Transverse colon (tissue), 4 donors: ENCODE results near the gene RGS7. TPM values are rescaled to one million over a fixed set of nuclear protein-coding genes. Genes with fewer than 3 reads are reported as not detected.

Experiments
- DNase-seq: peaks from one replicate; pipeline ENCODE4 v3.0.0-alpha.2; 2019
- H3K27ac ChIP-seq, 4 donors: fragments of 200-600 bp; sonication (generic); 2 replicates each; pipeline ENCODE4 v1.5.1; 2016 to 2018; ENCODE audit warnings: inconsistent platforms in 4 of 4
- H3K27me3 ChIP-seq: fragments of 200-600 bp; sonication (generic); 2 replicates; pipeline ENCODE4 v1.5.1; 2017; ENCODE audit warnings: inconsistent platforms
- H3K36me3 ChIP-seq, 4 donors: fragments of 200-600 bp; sonication (generic); 2 replicates each; pipeline ENCODE4 v1.5.1; 2017 to 2019; ENCODE audit warnings: inconsistent platforms in 4 of 4
- H3K4me1 ChIP-seq, 4 donors: fragments of 200-600 bp; sonication (generic); 2 replicates each; pipeline ENCODE4 v1.5.1; 2017 to 2020; ENCODE audit warnings: inconsistent platforms in 4 of 4
- H3K4me3 ChIP-seq, 4 donors: fragments of 200-600 bp; sonication (generic); 1 replicate in 1 of 4; 2 replicates in 3 of 4; pipeline versions ENCODE4 v1.5.1 to v1.6.1; 2017 to 2019; ENCODE audit warnings: inconsistent platforms in 4 of 4
- H3K9me3 ChIP-seq, 2 donors: fragments of 200-600 bp; sonication (generic); 2 replicates each; pipeline ENCODE4 v1.5.1; 2017 to 2019; ENCODE audit warnings: inconsistent platforms in 2 of 2
- EP300 ChIP-seq: sonication (generic); formaldehyde crosslinking; IDR thresholded peaks from one replicate; pipeline ENCODE4 v1.6.1; 2017; ENCODE audit warnings: antibody characterized with exemption, low read depth
- POLR2A ChIP-seq: fragments of 450-650 bp; IDR thresholded peaks from one replicate; pipeline ENCODE4 v1.6.1; 2016; ENCODE audit warnings: antibody characterized with exemption, mild to moderate bottlenecking, moderate library complexity
- POLR2AphosphoS5 ChIP-seq, 3 donors: sonication (generic); formaldehyde crosslinking; IDR thresholded peaks; one replicate each; pipeline ENCODE4 v1.6.1; 2016; ENCODE audit warnings: antibody characterized with exemption in 3 of 3
- WGBS, 2 donors: methylation state at CpG; one replicate each; pipeline ENCODE4 v1.1.5; 2018; ENCODE audit warnings: low coverage in 1 of 2; 5-methylcytosine and 5-hydroxymethylcytosine counted together
- in situ Hi-C, 4 donors: fragments of 200-750 bp; cut with MboI; loops; one replicate each; pipeline versions ENCODE4 v1.15.0 to v1.15.1; 2017; ENCODE audit warnings: low sequenced_read_pairs in 3 of 4, low pct_ligation_motif_present in 1 of 4, low pct_unique_long_range_greater_than_20kb in 1 of 4
- intact Hi-C: fragments of 100-400 bp; cut with DNase I; formaldehyde crosslinking; loops from one replicate; pipeline ENCODE4 v1.15.1; 2023; ENCODE audit warnings: low total_unique reads
- total RNA-seq, 4 donors: library from RNA; depleted of rRNA; stranded (reverse); fragments of >200 nt; gene quantifications; one replicate each; pipeline ENCODE4 v1.1.0, GENCODE V29; 2016
- TF ChIP-seq, protein P1 (sequence below), 5 experiments: fragments of 200-600 bp in 3 of 5; fragments of 450-650 bp in 2 of 5; sonication (generic) in 3 of 5; IDR thresholded peaks; 1 replicate in 2 of 5; 2 replicates in 3 of 5; pipeline ENCODE4 v1.5.1; 2016 to 2017; ENCODE audit warnings: antibody characterized with exemption in 5 of 5, inconsistent platforms in 3 of 5, mild to moderate bottlenecking in 2 of 5, moderate library complexity in 1 of 5

The RGS7 gene
- total RNA-seq, 4 donors from 2014 or later, result 1.5 to 2.0 TPM; not detected in 2

DNA sequence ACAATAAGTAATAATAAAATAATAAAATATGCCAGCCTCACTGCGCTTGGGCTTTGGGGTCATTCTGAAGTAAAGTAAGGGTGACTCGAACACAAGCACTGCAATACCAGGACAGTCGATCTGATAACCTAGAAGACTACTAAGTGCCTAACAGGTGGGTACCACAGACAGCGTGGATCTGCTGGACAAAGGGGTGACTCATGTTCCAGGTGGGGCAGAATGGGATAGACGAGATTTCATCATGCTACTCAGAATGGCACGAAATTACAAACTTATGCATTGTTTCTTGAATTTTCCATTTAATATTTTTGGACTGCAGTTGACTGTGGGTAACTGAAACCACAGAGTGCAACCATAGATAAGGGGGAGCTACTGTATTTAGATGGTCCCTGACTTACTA is 523.9 kb downstream of the RGS7 start:
- H3K27me3 ChIP-seq, result no peaks in the 10 kb centered on the region
- in situ Hi-C loops (no loop called here), intact Hi-C loops (no loop called here)
- H3K27ac ChIP-seq, result no peak overlapping the region
- no peak overlapping the region for H3K4me3 ChIP-seq
- no peaks in the 10 kb centered on the region for H3K9me3 ChIP-seq
- H3K36me3 ChIP-seq, result no peaks in the 10 kb centered on the region
- DNase-seq, result no peak
- 85 to 92% methylated on average over 6 of the region's 6 CpGs for WGBS, 2 donors
- no peaks in the 10 kb centered on the region for H3K4me1 ChIP-seq
- no peak for TF ChIP-seq EP300
- TF ChIP-seq POLR2AphosphoS5 (IDR thresholded peaks at IDR 0.05), result no peak
- TF ChIP-seq POLR2A, result no peak
- TF ChIP-seq, protein P1, sequence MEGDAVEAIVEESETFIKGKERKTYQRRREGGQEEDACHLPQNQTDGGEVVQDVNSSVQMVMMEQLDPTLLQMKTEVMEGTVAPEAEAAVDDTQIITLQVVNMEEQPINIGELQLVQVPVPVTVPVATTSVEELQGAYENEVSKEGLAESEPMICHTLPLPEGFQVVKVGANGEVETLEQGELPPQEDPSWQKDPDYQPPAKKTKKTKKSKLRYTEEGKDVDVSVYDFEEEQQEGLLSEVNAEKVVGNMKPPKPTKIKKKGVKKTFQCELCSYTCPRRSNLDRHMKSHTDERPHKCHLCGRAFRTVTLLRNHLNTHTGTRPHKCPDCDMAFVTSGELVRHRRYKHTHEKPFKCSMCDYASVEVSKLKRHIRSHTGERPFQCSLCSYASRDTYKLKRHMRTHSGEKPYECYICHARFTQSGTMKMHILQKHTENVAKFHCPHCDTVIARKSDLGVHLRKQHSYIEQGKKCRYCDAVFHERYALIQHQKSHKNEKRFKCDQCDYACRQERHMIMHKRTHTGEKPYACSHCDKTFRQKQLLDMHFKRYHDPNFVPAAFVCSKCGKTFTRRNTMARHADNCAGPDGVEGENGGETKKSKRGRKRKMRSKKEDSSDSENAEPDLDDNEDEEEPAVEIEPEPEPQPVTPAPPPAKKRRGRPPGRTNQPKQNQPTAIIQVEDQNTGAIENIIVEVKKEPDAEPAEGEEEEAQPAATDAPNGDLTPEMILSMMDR (IDR thresholded peaks at IDR 0.05), result no peak

DNA sequence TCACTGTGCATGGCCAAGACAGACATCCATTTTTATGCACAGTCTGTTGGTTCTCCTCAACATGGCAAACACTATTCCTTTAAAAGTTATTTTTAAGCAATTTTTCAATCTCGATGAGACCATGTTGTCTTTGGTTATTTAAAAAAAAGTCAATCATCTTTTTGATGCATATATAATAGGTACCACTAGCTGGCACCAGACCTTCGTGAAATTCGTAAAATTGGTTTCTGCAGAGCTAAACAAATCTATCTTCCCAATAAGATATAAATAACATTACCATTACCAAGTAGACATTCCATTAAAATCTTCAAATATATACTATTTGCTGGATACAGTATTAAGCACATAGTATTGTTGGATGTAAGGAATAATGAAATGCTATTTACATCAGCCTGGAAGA is 525.1 kb downstream of the RGS7 start:
- Histone ChIP-seq H3K9me3 (no peaks in the 10 kb centered on the region), H3K27ac (no peak overlapping the region), H3K36me3 (no peaks in the 10 kb centered on the region), H3K4me1 (no peaks in the 10 kb centered on the region), H3K4me3 (no peak overlapping the region), H3K27me3 (no peaks in the 10 kb centered on the region)
- in situ Hi-C loops, result no loop called here
- DNase-seq, result no peak
- TF ChIP-seq, protein P1 (IDR thresholded peaks at IDR 0.05), result no peak
- 48 to 52% methylated on average over 3 of the region's 3 CpGs for WGBS, 2 donors
- intact Hi-C loops, result no loop called here

DNA sequence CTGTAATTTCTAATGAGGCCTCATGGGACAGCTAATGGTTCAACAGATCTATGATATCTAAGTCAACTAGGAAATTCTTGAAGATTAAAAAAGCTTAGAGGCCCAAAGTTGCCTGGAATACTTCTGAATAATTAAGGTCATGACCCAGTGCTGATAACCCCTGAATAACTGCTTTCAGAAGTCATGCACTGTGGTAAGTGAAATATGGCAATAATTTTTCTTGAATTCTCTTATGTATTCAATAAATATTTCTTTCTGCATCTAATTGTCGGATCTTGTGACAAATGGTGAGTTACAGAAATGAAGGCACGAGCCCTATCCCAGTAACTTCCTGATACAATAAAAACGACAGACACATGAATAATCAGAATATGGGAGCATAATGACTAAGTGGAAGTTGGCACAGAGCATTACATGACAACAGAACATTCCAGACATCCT is 525.8 kb downstream of the RGS7 start:
- 67 to 88% methylated on average over 3 of the region's 3 CpGs for whole genome bisulfite sequencing, 2 donors
- H3K36me3 ChIP-seq, result no peaks in the 10 kb centered on the region
- intact Hi-C loops, result no loop called here
- no peaks in the 10 kb centered on the region for H3K27me3 ChIP-seq
- H3K27ac ChIP-seq, result no peak overlapping the region
- no peak overlapping the region for H3K4me3 ChIP-seq
- H3K9me3 ChIP-seq, result no peaks in the 10 kb centered on the region
- no peaks in the 10 kb centered on the region for H3K4me1 ChIP-seq
- in situ Hi-C loops, result no loop called here
- TF ChIP-seq POLR2A, result no peak
- no peak for TF ChIP-seq POLR2AphosphoS5 (IDR thresholded peaks at IDR 0.05)
- TF ChIP-seq, protein P1 (IDR thresholded peaks at IDR 0.05), result no peak
- TF ChIP-seq EP300, result no peak
- no peak for DNase-seq

DNA sequence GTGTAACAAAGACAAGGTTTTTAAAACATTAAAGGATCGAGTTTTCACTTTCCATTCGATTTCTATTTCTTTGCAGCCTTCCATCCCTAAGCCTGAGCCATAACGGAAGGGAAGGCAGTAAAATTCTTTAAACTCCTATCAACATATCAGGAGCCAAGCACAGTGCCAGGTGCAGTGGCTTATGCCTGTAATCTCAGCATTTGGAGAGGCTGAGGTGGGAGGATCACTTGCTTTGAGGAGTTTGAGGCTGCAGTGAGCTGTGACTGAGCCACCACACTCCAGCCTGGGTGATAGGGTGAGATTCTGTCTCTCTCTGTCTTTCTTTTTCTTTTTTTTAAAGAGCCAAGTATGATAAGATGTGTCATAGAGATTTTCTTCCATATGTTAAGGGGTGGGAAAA is 527.5 kb downstream of the RGS7 start:
- intact Hi-C loops, result no loop called here
- no peaks in the 10 kb centered on the region for H3K4me1 ChIP-seq
- in situ Hi-C loops, result no loop called here
- H3K27ac ChIP-seq, result no peak overlapping the region
- DNase-seq, result no peak
- H3K27me3 ChIP-seq, result no peaks in the 10 kb centered on the region
- no peaks in the 10 kb centered on the region for H3K9me3 ChIP-seq
- TF ChIP-seq POLR2AphosphoS5 (IDR thresholded peaks at IDR 0.05) (no peak), POLR2A (no peak), EP300 (no peak)
- TF ChIP-seq, protein P1 (IDR thresholded peaks at IDR 0.05), result no peak
- H3K36me3 ChIP-seq, result no peaks in the 10 kb centered on the region
- H3K4me3 ChIP-seq, result no peak overlapping the region
- 74 to 79% methylated on average over 3 of the region's 3 CpGs for WGBS, 2 donors
